ENCODE data around the gene MPL.
A peak's percentile ranks its signal among the peaks of the same experiment; 100 is the strongest.
"Not testable (repeated sequence)": the region's sequence is repeated elsewhere in the genome, so short reads cannot be mapped to it uniquely, and the experiment has no call there.

MPL gene

DNA sequence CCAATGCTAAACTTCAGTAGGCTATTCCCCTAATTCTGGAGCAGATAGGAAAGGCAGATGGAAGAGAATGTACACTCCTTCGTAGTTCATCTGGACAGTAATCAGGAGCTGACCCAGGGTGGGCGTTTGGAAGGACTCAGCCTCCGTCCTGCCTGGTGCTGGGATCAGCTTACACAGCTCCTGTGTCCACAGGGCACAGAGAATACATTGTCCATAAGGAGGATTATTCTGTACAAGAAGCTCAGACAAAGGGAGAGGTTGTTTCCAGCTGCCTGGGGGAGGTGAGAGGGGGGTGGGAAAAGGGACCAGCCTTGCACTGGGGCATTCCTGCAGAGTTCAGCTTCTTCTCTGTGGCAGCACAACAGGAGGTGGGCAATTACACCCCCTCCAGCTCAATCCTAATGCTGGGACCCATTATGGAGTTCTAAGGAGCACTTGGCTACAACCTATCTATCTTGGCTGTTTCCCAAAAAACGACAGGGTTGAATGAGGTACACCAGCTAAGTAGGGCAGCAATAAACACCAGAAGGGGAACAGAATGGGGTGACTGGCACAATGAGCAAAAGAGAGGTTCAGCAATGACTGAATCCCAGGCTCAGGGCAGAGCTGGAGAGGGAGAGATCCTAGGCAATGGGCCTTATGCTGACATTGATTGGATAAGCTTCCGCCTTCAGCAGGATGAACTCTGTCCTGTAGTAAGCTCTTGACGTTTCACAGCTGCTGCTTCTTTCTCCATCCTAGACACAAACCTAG is 44.6 kb downstream of the MPL start:
- FAIRE-seq, result no peak

DNA sequence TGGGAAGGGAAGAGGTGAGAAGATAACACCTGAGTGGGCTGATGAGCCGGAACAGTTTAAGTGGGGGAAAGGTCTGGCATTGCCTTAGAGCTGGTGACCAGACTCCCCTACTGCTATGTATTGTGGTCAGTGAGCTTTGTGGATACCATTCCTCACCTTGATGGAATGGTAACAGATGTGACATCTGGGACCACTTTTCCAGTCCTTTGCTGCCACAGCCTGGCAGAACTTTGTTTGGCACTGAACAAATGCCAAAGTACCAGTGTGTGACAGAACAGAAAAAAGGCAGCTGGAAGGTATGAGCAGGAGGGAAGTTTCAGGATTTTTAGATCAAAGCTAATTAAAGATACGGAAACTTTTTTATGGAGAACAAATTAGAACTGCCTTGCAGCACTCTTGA is 45.8 kb downstream of the MPL start:
- FAIRE-seq, result no peak

DNA sequence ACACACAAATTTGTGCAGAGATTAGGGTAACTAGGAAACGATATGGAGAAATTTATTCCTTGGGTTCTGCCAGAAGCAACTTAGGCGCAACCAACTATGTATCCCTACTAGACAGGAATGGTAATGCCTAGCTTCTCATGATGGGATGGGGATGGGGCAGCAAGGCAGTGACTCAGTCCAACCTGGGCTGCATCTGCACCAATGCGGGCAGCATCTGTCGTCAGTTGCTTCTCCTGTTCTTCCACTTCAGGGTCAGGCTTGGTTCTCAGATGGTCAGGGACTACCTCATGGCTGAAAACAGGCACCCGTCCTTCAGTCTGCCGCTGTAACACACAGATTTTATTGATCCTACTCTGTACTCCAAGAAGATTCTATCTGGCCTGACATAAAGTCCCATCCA is 49.1 kb downstream of the MPL start:
- FAIRE-seq, result no peak

DNA sequence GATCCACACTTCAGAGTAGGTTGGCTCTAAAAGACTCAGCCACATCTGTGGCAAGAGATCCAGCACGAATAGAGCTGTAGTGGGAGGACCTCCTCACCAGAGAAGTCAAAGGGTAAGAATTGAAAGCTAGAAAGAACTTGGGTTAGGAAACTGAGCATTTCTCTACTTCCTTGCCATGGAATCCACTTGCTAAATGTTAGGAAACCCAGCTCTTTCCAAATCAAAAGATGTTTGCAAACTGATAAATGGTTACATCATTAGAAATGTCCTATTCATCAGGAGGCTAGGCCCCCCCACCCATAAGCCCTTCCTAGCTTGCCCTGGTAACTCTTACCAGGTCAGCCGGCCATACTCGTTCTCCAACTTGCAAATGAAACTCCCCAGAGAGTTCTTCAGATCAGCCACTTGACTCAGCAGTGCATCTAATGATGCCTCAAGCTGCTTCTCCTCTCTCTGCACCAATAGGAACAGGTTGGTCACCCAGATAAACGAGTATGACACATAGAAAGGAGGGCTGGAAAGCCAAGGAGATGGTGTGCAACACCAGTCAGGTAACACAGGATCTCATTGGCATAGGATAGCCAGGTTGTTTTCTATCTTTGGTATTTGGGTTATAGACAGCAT is 50.5 kb downstream of the MPL start:
- FAIRE-seq, result no peak

DNA sequence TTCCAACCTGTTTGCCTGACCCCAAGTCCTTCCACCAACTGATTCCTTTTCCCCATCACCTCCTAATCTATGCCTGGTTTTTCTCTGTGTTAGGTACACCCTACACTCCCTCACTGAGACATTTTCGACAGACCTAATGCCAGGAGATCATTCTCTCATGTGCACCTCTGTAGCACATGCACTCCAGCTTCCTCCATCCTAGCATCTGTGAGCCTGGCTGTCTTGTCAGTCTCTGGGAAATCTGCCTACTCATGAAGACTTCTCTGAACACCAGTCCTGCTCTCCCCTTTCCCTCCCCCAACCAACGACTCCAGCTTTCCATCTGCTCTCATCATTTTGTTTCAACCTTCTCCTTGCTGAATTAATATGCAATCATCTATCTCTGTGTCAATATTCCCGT is 51.0 kb downstream of the MPL start:
- no peak for FAIRE-seq

DNA sequence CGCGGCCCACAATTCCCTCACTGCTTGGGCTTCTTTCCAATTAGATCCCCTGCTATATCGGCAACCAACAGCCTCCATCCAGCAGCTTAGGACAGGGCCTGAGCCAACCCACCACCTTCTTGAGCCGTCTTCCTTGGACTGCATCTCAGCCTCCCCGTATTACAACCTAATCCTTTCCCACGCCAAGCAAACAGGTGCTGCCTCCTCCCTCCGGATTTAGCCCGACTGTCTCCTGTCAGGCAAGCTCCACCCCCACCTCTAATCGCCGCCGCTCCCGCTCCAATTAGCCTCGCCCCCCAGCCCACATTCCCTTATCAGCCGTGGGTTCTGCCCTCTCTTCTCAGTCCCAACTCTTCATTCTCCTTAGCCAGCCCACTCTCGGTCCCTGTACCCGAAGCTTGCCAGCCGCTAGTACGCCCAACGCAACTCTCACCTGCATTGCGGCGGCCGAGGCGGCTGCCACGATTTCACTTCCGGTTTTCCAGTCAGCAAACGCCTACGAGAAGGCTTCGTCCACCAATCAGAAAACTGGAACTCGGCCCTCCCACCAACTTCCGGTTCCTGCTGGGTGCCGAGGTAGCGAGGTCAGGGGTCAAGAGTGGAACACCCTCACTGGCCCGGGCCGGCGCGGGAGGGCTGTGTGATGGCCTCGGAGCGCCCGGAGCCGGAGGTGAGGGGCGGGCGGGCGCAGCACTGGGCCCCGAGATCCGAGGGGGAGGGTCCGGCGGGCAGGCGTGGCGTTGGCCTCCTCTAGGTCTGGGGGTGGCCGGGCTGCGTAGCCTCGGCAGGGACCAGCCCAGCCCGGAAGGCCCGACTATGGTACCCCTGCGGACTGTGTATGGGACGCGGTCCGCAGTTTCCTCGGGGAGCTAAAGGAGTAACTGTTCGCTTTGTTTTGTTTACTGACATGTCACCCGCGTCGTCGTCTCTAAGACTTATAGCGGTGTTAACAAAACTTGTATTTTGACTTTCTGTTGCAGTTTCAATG is 52.0 kb downstream of the MPL start, which contains the start of the genes MED8 and SZT2:
Gene MED8 (minus strand): TSS at position 475 of the 988 bp plus-strand sequence. CDS start 36 bp downstream, at position 439.
Gene SZT2 (plus strand): TSS at position 574 of the 988 bp plus-strand sequence. CDS start 70 bp downstream, at position 644.
- FAIRE-seq, result peak; percentile 89

DNA sequence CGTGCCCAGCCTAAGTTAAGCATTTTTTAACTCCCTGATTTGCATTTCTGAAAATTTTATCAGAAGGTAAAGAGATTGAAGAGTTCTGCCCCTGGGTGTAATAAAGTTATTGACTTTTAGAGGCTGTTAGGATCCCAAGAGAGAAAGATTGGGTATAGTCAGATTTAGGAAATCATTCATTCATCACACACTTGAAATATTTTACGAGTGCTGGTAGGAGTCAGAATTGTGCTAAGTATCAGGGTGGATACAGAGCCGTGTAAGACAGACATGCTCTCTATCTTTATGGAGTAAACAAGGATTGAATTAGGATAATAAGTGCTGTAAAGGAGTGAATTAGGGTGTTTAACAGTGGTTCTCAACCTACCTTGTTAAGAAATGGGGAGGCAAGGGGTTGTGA is 55.1 kb downstream of the MPL start:
- FAIRE-seq, result no peak

DNA sequence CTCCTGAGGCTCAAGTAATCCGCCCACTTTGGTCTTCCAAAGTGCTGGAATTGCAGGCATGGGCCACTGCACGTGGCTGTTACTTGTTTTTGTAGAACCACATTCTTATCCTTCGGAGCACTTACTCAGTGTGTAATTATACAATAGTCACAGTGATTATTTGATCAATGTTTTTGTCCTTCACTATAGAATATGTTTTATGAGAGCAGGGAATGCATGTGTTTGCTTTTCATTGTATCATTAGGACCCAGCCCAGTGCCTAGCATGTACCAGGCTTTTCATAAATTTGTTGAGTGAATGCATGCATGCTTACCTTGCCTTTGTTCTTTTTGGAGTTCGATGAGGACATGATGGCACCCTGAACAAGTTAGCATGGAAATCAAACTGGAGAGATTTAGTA is 57.9 kb downstream of the MPL start:
- FAIRE-seq, result no peak

DNA sequence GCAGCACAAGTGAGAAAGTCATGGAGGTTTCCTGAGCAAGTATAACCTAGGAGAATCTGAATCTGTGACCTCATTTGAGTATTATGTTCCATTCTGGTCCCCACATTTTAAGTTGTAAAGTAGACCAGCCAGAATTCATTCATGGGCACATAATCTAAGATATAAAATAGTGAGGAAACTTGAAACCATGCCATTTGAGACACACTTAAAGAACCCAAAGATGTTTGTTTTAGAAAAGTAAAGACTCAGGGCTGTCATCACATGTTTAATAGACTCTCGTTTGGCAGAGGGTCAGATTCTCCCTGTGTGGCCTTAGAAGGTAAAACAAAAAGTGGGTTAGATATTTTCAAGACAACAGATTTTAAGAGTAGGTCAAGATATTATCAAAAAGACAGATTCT is 58.4 kb downstream of the MPL start:
- FAIRE-seq, result no peak

DNA sequence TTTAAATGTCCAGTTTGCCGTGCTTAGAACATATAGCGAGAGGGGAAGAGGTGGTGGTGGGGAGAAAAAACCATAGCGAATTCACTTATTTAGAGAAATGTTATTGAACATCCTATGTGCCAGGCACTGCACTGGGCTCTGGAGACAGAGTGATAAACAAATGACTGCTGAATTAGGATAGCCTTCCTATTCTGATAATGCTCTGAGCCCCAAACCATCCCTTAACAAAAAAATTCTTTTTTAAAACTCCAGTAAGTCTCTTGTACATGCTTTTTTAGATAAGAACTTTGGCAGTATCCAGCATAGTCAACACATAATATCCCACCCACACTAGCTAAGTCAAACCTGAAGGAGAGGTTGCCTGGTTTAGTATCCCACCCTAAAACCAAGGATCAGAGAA is 60.6 kb downstream of the MPL start:
- FAIRE-seq, result no peak

DNA sequence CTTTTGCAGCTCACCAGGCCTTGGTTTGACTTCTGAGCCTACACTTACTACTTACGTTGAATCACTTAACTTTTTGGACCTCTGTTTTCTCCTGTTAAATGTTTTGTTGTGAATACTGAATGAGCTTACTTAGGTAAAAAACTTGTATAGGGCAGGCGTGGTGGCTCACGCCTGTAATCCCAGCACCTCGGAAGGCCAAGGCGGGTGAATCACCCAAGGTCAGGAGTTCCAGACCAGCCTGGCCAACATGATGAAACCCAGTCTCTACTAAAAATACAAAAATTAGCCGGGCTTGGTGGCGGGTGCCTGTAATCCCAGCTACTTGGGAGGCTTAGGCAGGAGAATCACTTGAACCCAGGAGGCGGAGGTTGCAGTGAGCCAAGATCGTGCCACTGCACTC is 62.8 kb downstream of the MPL start:
- FAIRE-seq, result not testable (repeated sequence)

DNA sequence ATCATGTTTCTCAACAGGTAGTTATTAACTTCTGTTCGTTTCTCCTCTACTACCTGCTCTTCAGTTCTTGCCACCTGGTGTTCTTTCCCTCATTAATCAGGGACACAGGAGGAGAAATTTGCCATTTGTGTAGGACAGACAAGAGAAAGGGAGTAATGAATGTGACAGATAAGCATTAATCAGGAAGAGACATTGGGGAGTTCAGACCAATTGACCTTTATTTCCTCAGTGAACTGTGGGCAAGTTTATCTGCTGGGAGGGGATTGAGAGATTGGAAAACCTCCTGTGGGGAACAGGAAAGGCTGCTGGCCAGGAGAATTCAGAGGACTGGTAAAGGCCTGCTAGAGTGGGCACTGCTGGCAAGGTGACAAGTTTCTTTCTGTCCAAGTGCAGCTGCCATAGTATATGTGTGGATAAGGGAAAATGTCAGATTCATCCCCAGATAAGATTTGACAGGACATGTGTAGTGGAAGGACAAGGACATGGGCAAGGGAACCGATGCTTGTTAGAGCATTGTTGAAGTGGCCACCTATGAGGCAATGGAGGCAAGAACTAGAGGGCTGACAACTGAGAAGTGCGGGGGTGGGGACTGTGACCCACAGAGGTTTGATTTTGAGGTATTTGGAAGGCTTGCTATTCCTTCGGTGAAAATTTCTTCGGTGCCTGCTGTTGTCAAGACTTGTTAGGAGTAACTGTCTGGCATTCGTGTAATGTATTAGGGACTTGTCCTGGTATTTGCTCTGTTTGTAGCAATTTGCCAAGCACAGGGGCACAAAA is 64.7 kb downstream of the MPL start:
- FAIRE-seq, result no peak

All from G401.6 (cell line).